Body of pancreas (tissue), 4 donors: Measurements from ENCODE around the gene UGT1A6. TPM values are rescaled to one million over a fixed set of nuclear protein-coding genes. Genes with fewer than 3 reads are reported as not detected.

Experiments used
- ATAC-seq: fragments of 150-250 bp; one replicate; pipeline ENCODE4 v1.9.1; 2016
- DNase-seq, 4 donors: peaks; one replicate each; pipeline ENCODE4 v3.0.0-alpha.2; 2019
- H3K27ac ChIP-seq, 4 donors: fragments of 200-600 bp; sonication (generic); 1 replicate in 3 of 4; 2 replicates in 1 of 4; pipeline versions ENCODE4 v1.5.1 to v1.6.1; 2016 to 2019; ENCODE audit warnings: mild to moderate bottlenecking in 1 of 4, mixed read lengths in 1 of 4, moderate library complexity in 1 of 4
- H3K27me3 ChIP-seq, 2 donors: fragments of 200-600 bp; sonication (generic); one replicate each; pipeline ENCODE4 v1.6.0; 2016; ENCODE audit warnings: mild to moderate bottlenecking in 1 of 2
- H3K36me3 ChIP-seq, 2 donors: fragments of 200-600 bp; sonication (generic); replicated peaks in 1 of 2; 2 replicates each; pipeline ENCODE4 v1.5.1; 2016; ENCODE audit warnings: low read depth in 2 of 2; ENCODE audit not compliant: insufficient read depth in 1 of 2
- H3K4me1 ChIP-seq: fragments of 200-600 bp; sonication (generic); one replicate; pipeline ENCODE4 v1.6.0; 2016
- H3K4me3 ChIP-seq, 2 donors: fragments of 200-600 bp; sonication (generic); 1 replicate in 1 of 2; 2 replicates in 1 of 2; pipeline ENCODE4 v1.5.1; 2016 to 2019
- H3K9me3 ChIP-seq, 3 donors: fragments of 200-600 bp; sonication (generic); 1 replicate in 2 of 3; 2 replicates in 1 of 3; pipeline ENCODE4 v1.5.1; 2016
- CTCF ChIP-seq, 7 experiments: fragments of 450-650 bp in 4 of 7; fragments of 200-600 bp in 3 of 7; sonication (generic) in 3 of 7; IDR thresholded peaks; one replicate each; pipeline ENCODE4 v1.5.1; 2016 to 2019; ENCODE audit warnings: antibody characterized with exemption in 7 of 7
- POLR2A ChIP-seq, 3 donors: fragments of 450-650 bp; IDR thresholded peaks; one replicate each; pipeline ENCODE4 v1.6.1; 2016; ENCODE audit warnings: antibody characterized with exemption in 3 of 3, mild to moderate bottlenecking in 2 of 3
- WGBS, 2 donors: methylation state at CpG; one replicate each; pipeline ENCODE4 v1.1.5; 2017; 5-methylcytosine and 5-hydroxymethylcytosine counted together
- intact Hi-C: fragments of 100-400 bp; cut with DNase I; formaldehyde crosslinking; loops from one replicate; pipeline ENCODE4 v1.15.1; 2023
- total RNA-seq, 2 donors: library from RNA; depleted of rRNA; stranded (reverse); fragments of >200 nt; gene quantifications; one replicate each; pipeline ENCODE4 v1.1.0, GENCODE V29; 2016

UGT1A6 gene
- total RNA-seq, 2 donors from 2014 or later = 0.33 TPM; not detected in 1

- no peaks in the 10 kb centered on the region for H3K9me3 ChIP-seq
- DNase-seq (peak in 1 of 4 donors; percentile 5), ATAC-seq (no peak)
- H3K4me3 ChIP-seq = no peak overlapping the region
- no peaks in the 10 kb centered on the region for H3K27me3 ChIP-seq
- no peaks in the 10 kb centered on the region for H3K4me1 ChIP-seq
- no peak overlapping the region for H3K27ac ChIP-seq
- WGBS, 2 donors = 62 to 66% methylated on average over 10 to 17 of the region's 17 CpGs
- TF ChIP-seq POLR2A (IDR thresholded peaks at IDR 0.05) (no peak), CTCF (IDR thresholded peaks at IDR 0.05) (no peak)
- intact Hi-C loops = no loop called here
- H3K36me3 ChIP-seq = no peaks in the 10 kb centered on the region
These were observed 126.2 kb downstream of the UGT1A6 start for GRCh38 chr2:233818639-233819621.

GRCh38 chr2:233819884-233820773 is 127.4 kb downstream of the UGT1A6 start:
- H3K4me3 ChIP-seq = no peak overlapping the region
- DNase-seq (peak in 2 of 4 donors; percentile 4 to 5), ATAC-seq (no peak)
- WGBS, 2 donors = 70 to 80% methylated on average over 3 to 16 of the region's 18 CpGs
- no peaks in the 10 kb centered on the region for H3K27me3 ChIP-seq
- intact Hi-C loops = no loop called here
- no peaks in the 10 kb centered on the region for H3K9me3 ChIP-seq
- TF ChIP-seq CTCF (IDR thresholded peaks at IDR 0.05) (no peak), POLR2A (IDR thresholded peaks at IDR 0.05) (no peak)
- H3K36me3 ChIP-seq = no peaks in the 10 kb centered on the region
- H3K27ac ChIP-seq = no peak overlapping the region
- H3K4me1 ChIP-seq = no peaks in the 10 kb centered on the region

- Histone ChIP-seq H3K4me3 (no peak overlapping the region), H3K9me3 (no peaks in the 10 kb centered on the region), H3K27me3 (no peaks in the 10 kb centered on the region), H3K27ac (no peak overlapping the region), H3K4me1 (no peaks in the 10 kb centered on the region), H3K36me3 (no peaks in the 10 kb centered on the region)
- ATAC-seq (no peak), DNase-seq (no peak)
- WGBS, 2 donors = 77 to 80% methylated on average over 6 of the region's 6 CpGs
- intact Hi-C loops = no loop called here
- TF ChIP-seq CTCF (IDR thresholded peaks at IDR 0.05) (no peak), POLR2A (IDR thresholded peaks at IDR 0.05) (no peak)
These were observed 128.1 kb downstream of the UGT1A6 start for GRCh38 chr2:233820774-233821105.

- intact Hi-C loops = no loop called here
- WGBS, 2 donors = 83 to 90% methylated on average over 3 of the region's 3 CpGs
- no peaks in the 10 kb centered on the region for H3K9me3 ChIP-seq
- H3K4me1 ChIP-seq = no peaks in the 10 kb centered on the region
- no peak overlapping the region for H3K27ac ChIP-seq
- TF ChIP-seq POLR2A (IDR thresholded peaks at IDR 0.05) = no peak
- TF ChIP-seq CTCF (IDR thresholded peaks at IDR 0.05) = no peak
- DNase-seq = no peak
- ATAC-seq = no peak
- H3K4me3 ChIP-seq = no peak overlapping the region
- no peaks in the 10 kb centered on the region for H3K27me3 ChIP-seq
- H3K36me3 ChIP-seq = no peaks in the 10 kb centered on the region
These were observed 128.5 kb downstream of the UGT1A6 start for GRCh38 chr2:233821196-233821595.
